Measurements from ENCODE around the gene RBM38.

Gene RBM38

DNA sequence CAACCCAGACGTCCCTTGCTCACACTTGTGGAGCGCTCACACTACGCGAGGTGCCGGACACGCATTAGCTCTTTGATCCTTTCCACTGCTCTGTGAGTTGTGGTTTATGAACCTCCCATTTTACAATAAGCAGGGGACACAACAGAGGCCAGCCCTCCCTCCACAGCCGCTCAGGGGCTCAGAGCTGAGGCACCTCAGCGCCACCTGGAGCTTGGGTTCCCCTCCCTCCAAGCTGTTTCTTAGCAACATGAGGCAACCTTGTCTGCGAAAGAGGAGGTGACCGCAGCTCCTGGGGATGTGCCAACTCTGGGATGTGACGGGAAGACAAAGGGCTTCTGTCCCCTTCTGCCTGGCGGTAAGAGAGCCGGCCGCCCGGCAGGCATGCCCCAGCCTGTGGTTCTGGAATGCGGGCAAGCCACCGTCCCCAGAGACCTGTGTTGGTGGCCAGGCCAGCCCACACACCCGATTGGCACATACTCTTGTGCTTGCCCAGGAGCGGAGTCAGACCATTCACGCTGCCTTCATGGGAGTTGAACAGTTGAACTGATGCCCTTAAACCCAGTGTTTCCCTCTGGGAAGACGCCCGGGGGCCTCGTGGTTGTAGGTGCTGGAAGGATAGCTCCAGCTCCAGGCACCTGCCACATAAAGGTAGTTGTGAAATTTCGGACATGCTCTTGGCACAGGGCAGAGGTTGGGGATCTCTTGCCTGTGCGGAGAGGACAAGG, 44.5 kb downstream of the RBM38 start:
- DNase-seq (ENCODE audit: low spot score) = no peak

- DNase-seq (ENCODE audit: low spot score) = no peak
Measured at GRCh38 chr20:57436223-57436545, 45.0 kb downstream of the RBM38 start.

DNA sequence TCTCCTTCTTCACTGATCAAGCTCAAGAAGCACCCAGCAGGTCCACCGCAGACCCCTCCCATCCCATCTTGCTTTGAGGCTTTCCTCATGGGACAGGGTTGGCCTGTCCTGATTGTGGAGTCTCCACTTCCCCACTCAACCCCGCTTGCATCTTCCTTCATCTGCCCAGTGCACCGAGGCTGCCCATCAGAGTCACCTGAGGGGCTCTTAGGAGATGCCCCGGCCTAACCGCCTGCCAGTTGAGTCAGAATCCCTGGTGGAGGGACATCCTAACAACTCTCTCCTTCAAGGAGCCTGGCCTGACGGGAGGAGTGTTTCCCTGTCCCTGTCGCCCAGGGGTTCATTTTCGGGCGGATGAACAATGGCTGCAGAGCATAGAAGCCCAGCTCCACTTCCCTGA, 46.1 kb downstream of the RBM38 start:
- no peak for DNase-seq (ENCODE audit: low spot score)

- DNase-seq (ENCODE audit: low spot score) = no peak
Measured at GRCh38 chr20:57437672-57438330, 46.6 kb downstream of the RBM38 start.

GRCh38 chr20:57438552-57438951, 47.4 kb downstream of the RBM38 start:
- no peak for DNase-seq (ENCODE audit: low spot score)

GRCh38 chr20:57439432-57439831, 48.2 kb downstream of the RBM38 start:
- DNase-seq (ENCODE audit: low spot score) = no peak

GRCh38 chr20:57439993-57440392, 48.8 kb downstream of the RBM38 start:
- no peak for DNase-seq (ENCODE audit: low spot score)

GRCh38 chr20:57440678-57441509, 49.7 kb downstream of the RBM38 start:
- peak; percentile 89 for DNase-seq (ENCODE audit: low spot score)

- no peak for DNase-seq (ENCODE audit: low spot score)
Measured at GRCh38 chr20:57441510-57442154, 50.4 kb downstream of the RBM38 start.

GRCh38 chr20:57442158-57442887, 51.1 kb downstream of the RBM38 start:
- DNase-seq (ENCODE audit: low spot score) = no peak

GRCh38 chr20:57442888-57443239, 51.7 kb downstream of the RBM38 start:
- DNase-seq (ENCODE audit: low spot score) = no peak

GRCh38 chr20:57443349-57444265, 52.4 kb downstream of the RBM38 start:
- no peak for DNase-seq (ENCODE audit: low spot score)

DNA sequence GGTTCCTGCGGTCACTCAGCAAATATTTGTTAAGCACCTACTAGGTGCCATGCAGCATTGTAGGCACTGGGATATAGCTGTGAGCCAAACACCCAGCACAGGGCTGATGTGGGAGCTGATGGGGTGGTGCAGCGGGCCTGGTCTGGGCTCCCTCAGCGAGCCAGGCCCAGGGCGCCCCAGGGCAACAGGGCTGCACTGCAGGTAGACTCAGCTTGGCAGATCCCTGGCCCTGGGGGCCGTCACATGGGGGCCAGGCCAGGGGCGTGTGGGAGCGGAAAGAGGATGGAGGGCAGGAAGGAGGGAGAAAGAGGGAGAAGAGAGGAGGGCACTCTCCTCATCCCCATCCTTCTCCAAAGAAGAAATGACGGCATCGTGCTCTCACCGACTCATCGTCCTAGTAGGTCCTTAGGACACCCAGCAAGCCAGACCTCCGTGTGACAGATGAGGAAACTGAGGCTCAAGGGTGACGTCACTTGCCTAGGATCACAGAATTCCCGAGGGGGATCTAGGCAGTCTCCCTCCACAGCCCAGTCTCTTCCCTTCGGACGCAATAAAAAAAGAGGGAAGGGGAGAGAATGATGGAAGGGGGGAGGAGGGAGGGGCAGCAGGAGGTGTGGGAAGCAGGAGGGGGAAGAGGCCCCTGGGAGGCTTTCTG, 53.3 kb downstream of the RBM38 start:
- no peak for DNase-seq (ENCODE audit: low spot score)

DNA sequence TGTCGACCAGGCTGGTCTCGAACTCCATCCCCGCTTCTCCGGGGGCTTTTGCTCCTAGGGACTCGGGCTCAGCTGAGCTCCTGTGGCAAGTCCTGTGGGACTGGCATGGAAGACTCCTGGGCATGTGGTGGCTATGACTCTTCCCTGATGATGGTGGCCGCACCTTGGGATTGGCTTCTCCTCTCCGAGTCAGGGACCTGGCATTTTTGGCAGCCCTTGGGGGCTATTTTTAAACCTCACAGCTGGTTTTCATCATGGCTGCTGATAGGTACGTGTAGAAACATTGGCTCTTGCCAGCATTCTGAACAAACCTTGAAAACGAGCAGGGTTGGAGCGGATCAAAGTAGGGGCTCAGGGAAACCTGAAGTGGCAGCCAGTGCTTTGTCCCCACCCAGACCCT, 54.1 kb downstream of the RBM38 start:
- DNase-seq (ENCODE audit: low spot score) = peak; percentile 77

DNA sequence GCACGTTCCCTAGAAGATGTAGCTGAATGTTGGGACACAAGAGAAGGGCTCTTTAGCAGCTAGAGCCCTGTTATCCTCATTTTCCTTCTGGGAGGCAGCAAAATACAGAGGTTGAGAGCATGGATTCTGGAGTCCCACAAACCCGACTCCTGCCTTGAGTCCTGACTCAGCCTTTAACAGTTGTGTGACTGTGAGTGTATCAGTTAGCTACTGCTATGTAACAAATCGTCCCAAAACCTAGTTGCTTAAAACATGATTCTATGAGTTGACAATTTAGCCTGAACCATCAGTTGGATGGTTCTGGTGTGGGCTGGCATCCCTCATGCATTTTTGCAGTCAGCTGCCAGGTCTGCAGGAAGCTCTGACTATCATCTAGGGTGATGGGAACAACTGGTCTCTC, 54.6 kb downstream of the RBM38 start:
- no peak for DNase-seq (ENCODE audit: low spot score)

GRCh38 chr20:57448764-57449354, 57.7 kb downstream of the RBM38 start:
- DNase-seq (ENCODE audit: low spot score) = no peak

GRCh38 chr20:57449398-57450354, 58.5 kb downstream of the RBM38 start:
- no peak for DNase-seq (ENCODE audit: low spot score)

- DNase-seq (ENCODE audit: low spot score) = peak; percentile 63
Measured at GRCh38 chr20:57450419-57450818, 59.2 kb downstream of the RBM38 start.

DNA sequence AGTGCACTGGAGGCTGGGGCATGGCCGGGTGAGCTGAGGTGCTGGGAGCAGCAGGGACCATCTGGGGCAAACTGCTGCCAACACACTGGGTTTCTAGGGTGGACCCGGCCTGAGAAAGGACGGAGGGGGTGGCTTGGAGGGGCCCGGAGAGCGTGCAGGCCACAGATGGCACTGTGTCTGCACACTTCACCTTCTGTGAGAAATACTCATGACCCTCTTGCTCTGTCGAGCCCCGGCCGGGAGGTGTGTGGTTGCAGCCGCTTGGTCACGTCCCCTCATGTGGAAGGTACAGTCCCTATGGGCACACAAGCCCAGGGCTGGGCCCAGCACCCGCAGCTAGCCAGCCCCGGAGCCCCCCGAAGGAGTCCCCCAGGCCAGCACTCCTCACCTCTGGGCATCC, 59.7 kb downstream of the RBM38 start:
- no peak for DNase-seq (ENCODE audit: low spot score)
